Measurements from ENCODE around the gene CPEB4.

CPEB4 gene

DNA sequence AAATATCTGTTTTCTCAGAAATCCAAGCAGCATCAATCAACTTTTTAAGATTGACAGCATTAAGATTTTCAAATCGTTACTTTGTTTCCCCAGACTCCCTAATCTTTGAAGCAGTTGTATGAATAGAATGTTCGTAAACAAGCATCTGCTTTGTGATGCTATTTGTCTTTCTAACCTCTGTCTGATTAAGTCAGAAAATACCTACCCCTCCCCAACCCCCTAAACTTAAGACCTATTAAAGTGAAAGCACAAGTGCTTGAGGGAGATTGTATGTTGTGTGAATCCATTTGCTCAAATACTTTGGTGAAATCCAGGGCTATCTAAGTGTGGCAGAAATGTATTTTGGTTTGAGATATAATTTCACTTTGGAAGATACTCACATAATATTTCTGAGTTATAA, 53.0 kb downstream of the CPEB4 start:
- Histone ChIP-seq H3K4me3 (ENCODE audit: low read length) (no peak overlapping the region), H2AFZ (ENCODE audit: low read depth, low read length) (no peak overlapping the region), H3K4me2 (ENCODE audit: low read length) (no peak overlapping the region), H3K27me3 (ENCODE audit: low read depth, low read length) (no peaks in the 10 kb centered on the region), H3K79me2 (ENCODE audit: low read length) (no peaks in the 10 kb centered on the region), H4K20me1 (ENCODE audit: insufficient read depth, low read length) (no peaks in the 10 kb centered on the region), H3K4me1 (ENCODE audit: low read length) (peaks cover 32% of the 10 kb centered on the region), H3K36me3 (replicated peaks; ENCODE audit: low read depth, low read length) (no peaks in the 10 kb centered on the region), H3K9ac (ENCODE audit: low read length) (no peak overlapping the region), H3K27ac (ENCODE audit: low read length) (no peak overlapping the region), H3K9me3 (ENCODE audit: insufficient read depth, low read length) (no peaks in the 10 kb centered on the region)
- no peak for TF ChIP-seq EZH2phosphoT487 (IDR thresholded peaks at IDR 0.05; ENCODE audit: low read depth)
- TF ChIP-seq, protein P1, sequence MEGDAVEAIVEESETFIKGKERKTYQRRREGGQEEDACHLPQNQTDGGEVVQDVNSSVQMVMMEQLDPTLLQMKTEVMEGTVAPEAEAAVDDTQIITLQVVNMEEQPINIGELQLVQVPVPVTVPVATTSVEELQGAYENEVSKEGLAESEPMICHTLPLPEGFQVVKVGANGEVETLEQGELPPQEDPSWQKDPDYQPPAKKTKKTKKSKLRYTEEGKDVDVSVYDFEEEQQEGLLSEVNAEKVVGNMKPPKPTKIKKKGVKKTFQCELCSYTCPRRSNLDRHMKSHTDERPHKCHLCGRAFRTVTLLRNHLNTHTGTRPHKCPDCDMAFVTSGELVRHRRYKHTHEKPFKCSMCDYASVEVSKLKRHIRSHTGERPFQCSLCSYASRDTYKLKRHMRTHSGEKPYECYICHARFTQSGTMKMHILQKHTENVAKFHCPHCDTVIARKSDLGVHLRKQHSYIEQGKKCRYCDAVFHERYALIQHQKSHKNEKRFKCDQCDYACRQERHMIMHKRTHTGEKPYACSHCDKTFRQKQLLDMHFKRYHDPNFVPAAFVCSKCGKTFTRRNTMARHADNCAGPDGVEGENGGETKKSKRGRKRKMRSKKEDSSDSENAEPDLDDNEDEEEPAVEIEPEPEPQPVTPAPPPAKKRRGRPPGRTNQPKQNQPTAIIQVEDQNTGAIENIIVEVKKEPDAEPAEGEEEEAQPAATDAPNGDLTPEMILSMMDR (IDR thresholded peaks at IDR 0.05; ENCODE audit: low read depth, low read length) = no peak

- Histone ChIP-seq H3K27ac (ENCODE audit: low read length) (no peak overlapping the region), H3K4me2 (ENCODE audit: low read length) (no peak overlapping the region), H3K36me3 (replicated peaks; ENCODE audit: low read depth, low read length) (no peaks in the 10 kb centered on the region), H4K20me1 (ENCODE audit: insufficient read depth, low read length) (no peaks in the 10 kb centered on the region), H3K4me1 (ENCODE audit: low read length) (peaks cover 32% of the 10 kb centered on the region), H3K27me3 (ENCODE audit: low read depth, low read length) (no peaks in the 10 kb centered on the region), H3K9me3 (ENCODE audit: insufficient read depth, low read length) (no peaks in the 10 kb centered on the region), H3K79me2 (ENCODE audit: low read length) (no peaks in the 10 kb centered on the region), H3K4me3 (ENCODE audit: low read length) (no peak overlapping the region), H3K9ac (ENCODE audit: low read length) (no peak overlapping the region), H2AFZ (ENCODE audit: low read depth, low read length) (no peak overlapping the region)
- TF ChIP-seq, protein P1 (IDR thresholded peaks at IDR 0.05; ENCODE audit: low read depth, low read length) = no peak
- no peak for TF ChIP-seq EZH2phosphoT487 (IDR thresholded peaks at IDR 0.05; ENCODE audit: low read depth)
These were observed 53.7 kb downstream of the CPEB4 start for GRCh38 chr5:173941758-173942401.

DNA sequence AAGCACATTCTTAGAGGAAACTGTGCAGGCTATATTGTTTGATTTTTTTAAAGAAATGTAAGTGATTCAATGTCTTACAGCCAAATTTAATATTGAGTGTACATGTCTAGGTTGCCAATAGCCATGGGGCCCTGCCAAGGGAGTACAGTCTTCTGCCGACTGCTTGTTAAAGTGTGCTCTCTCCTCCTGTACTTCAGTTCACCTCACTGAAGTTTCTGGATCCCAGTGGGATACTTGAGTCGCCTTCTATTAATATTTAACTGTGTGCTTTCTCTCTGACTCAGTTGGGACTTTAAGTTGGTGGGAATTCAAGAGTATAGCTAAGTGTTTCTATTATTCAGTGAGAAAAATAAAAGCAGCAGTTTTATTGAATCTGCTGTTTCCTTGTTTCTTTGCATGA, 56.4 kb downstream of the CPEB4 start:
- Histone ChIP-seq H3K27ac (ENCODE audit: low read length) (no peak overlapping the region), H3K36me3 (replicated peaks; ENCODE audit: low read depth, low read length) (peaks cover 5% of the 10 kb centered on the region), H4K20me1 (ENCODE audit: insufficient read depth, low read length) (no peaks in the 10 kb centered on the region), H3K27me3 (ENCODE audit: low read depth, low read length) (no peaks in the 10 kb centered on the region), H3K79me2 (ENCODE audit: low read length) (no peaks in the 10 kb centered on the region), H3K4me1 (ENCODE audit: low read length) (peaks cover 52% of the 10 kb centered on the region), H2AFZ (ENCODE audit: low read depth, low read length) (no peak overlapping the region), H3K9ac (ENCODE audit: low read length) (no peak overlapping the region), H3K9me3 (ENCODE audit: insufficient read depth, low read length) (no peaks in the 10 kb centered on the region), H3K4me3 (ENCODE audit: low read length) (no peak overlapping the region), H3K4me2 (ENCODE audit: low read length) (0 out of 2 replicates have a peak overlapping the region, but pooled peaks have one; percentile 13)
- TF ChIP-seq, protein P1 (IDR thresholded peaks at IDR 0.05; ENCODE audit: low read depth, low read length) = no peak
- TF ChIP-seq EZH2phosphoT487 (IDR thresholded peaks at IDR 0.05; ENCODE audit: low read depth) = no peak

- no peak overlapping the region for H3K4me3 ChIP-seq (ENCODE audit: low read length)
- H3K4me2 ChIP-seq (ENCODE audit: low read length) = peak overlapping the region; percentile 45
- H4K20me1 ChIP-seq (ENCODE audit: insufficient read depth, low read length) = no peaks in the 10 kb centered on the region
- H2AFZ ChIP-seq (ENCODE audit: low read depth, low read length) = no peak overlapping the region
- H3K36me3 ChIP-seq (replicated peaks; ENCODE audit: low read depth, low read length) = peaks cover 9% of the 10 kb centered on the region
- no peak overlapping the region for H3K9ac ChIP-seq (ENCODE audit: low read length)
- H3K27me3 ChIP-seq (ENCODE audit: low read depth, low read length) = no peaks in the 10 kb centered on the region
- H3K4me1 ChIP-seq (ENCODE audit: low read length) = peaks cover 58% of the 10 kb centered on the region
- no peak overlapping the region for H3K27ac ChIP-seq (ENCODE audit: low read length)
- no peaks in the 10 kb centered on the region for H3K9me3 ChIP-seq (ENCODE audit: insufficient read depth, low read length)
- no peak for TF ChIP-seq EZH2phosphoT487 (IDR thresholded peaks at IDR 0.05; ENCODE audit: low read depth)
- TF ChIP-seq, protein P1 (IDR thresholded peaks at IDR 0.05; ENCODE audit: low read depth, low read length) = no peak
- H3K79me2 ChIP-seq (ENCODE audit: low read length) = no peaks in the 10 kb centered on the region
These were observed 57.0 kb downstream of the CPEB4 start for GRCh38 chr5:173945160-173945559.

Measured in OCI-LY3 (cell line).